GM12878 (cell line): ENCODE results near the gene CAPN10. TPM values are rescaled to one million over a fixed set of nuclear protein-coding genes. Genes with fewer than 3 reads are reported as not detected.

Source experiments
- CBX3 ChIP-seq: fragments of 200-600 bp; sonication (generic); IDR thresholded peaks from 2 replicates; pipeline ENCODE4 v1.6.1; 2016; ENCODE audit warnings: low read depth, borderline replicate concordance
- CHD2 ChIP-seq: IDR thresholded peaks from 2 replicates; pipeline ENCODE4 v1.6.1; 2011; ENCODE audit warnings: low read depth, low read length, improper control_type of control experiment, borderline replicate concordance
- EGR1 ChIP-seq, 2 experiments: IDR thresholded peaks; 1 replicate in 1 of 2; 2 replicates in 1 of 2; pipeline ENCODE4 v1.6.1; 2011 to 2012; ENCODE audit warnings: low read depth in 2 of 2, low read length in 2 of 2, borderline replicate concordance in 1 of 2, mild to moderate bottlenecking in 1 of 2, moderate library complexity in 1 of 2
- EP300 ChIP-seq, 2 experiments: fragments of 150-350 bp in 1 of 2; IDR thresholded peaks; 2 replicates each; pipeline ENCODE4 v1.6.1; 2011 to 2012; ENCODE audit warnings: low read depth in 2 of 2, low read length in 2 of 2, borderline replicate concordance in 1 of 2, improper control_type of control experiment in 1 of 2, inconsistent platforms in 1 of 2; ENCODE audit not compliant: control insufficient read depth in 1 of 2
- FOS ChIP-seq: IDR thresholded peaks from 3 replicates; pipeline ENCODE4 v1.6.1; 2011; ENCODE audit warnings: borderline replicate concordance; ENCODE audit not compliant: insufficient read length; ENCODE audit errors: extremely low read depth
- HDGF ChIP-seq: fragments of 450-650 bp; IDR thresholded peaks from 2 replicates; pipeline ENCODE4 v1.6.1; 2016; ENCODE audit warnings: antibody characterized with exemption
- IKZF1 ChIP-seq: fragments of 450-650 bp; conservative IDR thresholded peaks from 2 replicates; pipeline ENCODE4 v1.6.1; 2017; ENCODE audit warnings: antibody characterized with exemption, mild to moderate bottlenecking
- KLF5 ChIP-seq: fragments of 450-650 bp; IDR thresholded peaks from 2 replicates; pipeline ENCODE4 v1.6.1; 2014; ENCODE audit warnings: mild to moderate bottlenecking; ENCODE audit not compliant: partially characterized antibody
- MTA2 ChIP-seq: fragments of 450-650 bp; IDR thresholded peaks from 2 replicates; pipeline ENCODE4 v1.6.1; 2016; ENCODE audit warnings: low read depth, mild to moderate bottlenecking, moderate library complexity
- NFXL1 ChIP-seq: fragments of 450-650 bp; IDR thresholded peaks from 2 replicates; pipeline ENCODE4 v1.6.1; 2017; ENCODE audit warnings: antibody characterized with exemption, mild to moderate bottlenecking, borderline replicate concordance
- NR2C1 ChIP-seq: fragments of 450-650 bp; IDR thresholded peaks from 2 replicates; pipeline ENCODE4 v1.6.1; 2017; ENCODE audit warnings: antibody characterized with exemption, mild to moderate bottlenecking, moderate library complexity
- POLR2A ChIP-seq: IDR thresholded peaks from 2 replicates; pipeline ENCODE4 v1.6.1; 2011; ENCODE audit warnings: low read depth, mild to moderate bottlenecking, low read length
- POLR2AphosphoS2 ChIP-seq: IDR thresholded peaks from 2 replicates; pipeline ENCODE4 v1.6.1; 2011; ENCODE audit warnings: low read depth, mild to moderate bottlenecking, low read length, improper control_type of control experiment, moderate library complexity
- POLR2AphosphoS5 ChIP-seq: IDR thresholded peaks from 2 replicates; pipeline ENCODE4 v1.6.1; 2011; ENCODE audit warnings: mild to moderate bottlenecking, low read length, inconsistent platforms
- RELA ChIP-seq: fragments of 450-650 bp; IDR thresholded peaks from 2 replicates; pipeline ENCODE4 v1.8.0; 2014; ENCODE audit warnings: borderline replicate concordance; ENCODE audit not compliant: partially characterized antibody
- RUNX3 ChIP-seq: IDR thresholded peaks from 2 replicates; pipeline ENCODE4 v1.6.1; 2012; ENCODE audit warnings: low read length, inconsistent platforms
- TCF12 ChIP-seq: IDR thresholded peaks from 2 replicates; pipeline ENCODE4 v1.6.1; 2011; ENCODE audit warnings: low read depth, mild to moderate bottlenecking, low read length
- USF2 ChIP-seq: IDR thresholded peaks from 2 replicates; pipeline ENCODE4 v1.6.1; 2011; ENCODE audit warnings: low read depth, low read length, improper control_type of control experiment, borderline replicate concordance
- WRNIP1 ChIP-seq: IDR thresholded peaks from 2 replicates; pipeline ENCODE4 v1.6.1; 2011; ENCODE audit warnings: low read depth, low read length, improper control_type of control experiment, borderline replicate concordance
- polyA plus RNA-seq, 11 experiments: library from polyadenylated mRNA; depleted of rRNA in 4 of 11; unstranded in 6 of 11; stranded (reverse) in 5 of 11; fragments of >200 nt; fragmentation: Nextera tagmentation in 4 of 11; fragmentation: Illumina TruSeq in 1 of 11; extraction: Ambion mirVana in 4 of 11; extraction: Trizol in 1 of 11; gene quantifications; 1 replicate in 1 of 11; 2 replicates in 10 of 11; pipeline versions ENCODE4 v1.2.1 to v1.2.3, GENCODE V29; 2011 to 2016; ENCODE audit warnings: inconsistent platforms in 2 of 11, missing spikeins in 2 of 11, low read depth in 1 of 11
- total RNA-seq, 4 experiments: library from RNA; depleted of rRNA in 3 of 4; stranded (reverse); fragments of >200 nt in 3 of 4; fragmentation: Illumina TruSeq in 1 of 4; extraction: Trizol in 1 of 4; gene quantifications; 2 replicates each; pipeline versions ENCODE4 v1.2.1 to v1.2.3, GENCODE V29; 2013 to 2021
- TF ChIP-seq, protein P1 (sequence below): fragments of 450-650 bp; IDR thresholded peaks from 2 replicates; pipeline ENCODE4 v1.6.1; 2018; ENCODE audit warnings: mild to moderate bottlenecking, low read depth, moderate library complexity; ENCODE audit not compliant: partially characterized antibody
- TF ChIP-seq, protein P2 (sequence below): fragments of 450-650 bp; IDR thresholded peaks from 2 replicates; pipeline ENCODE4 v1.6.1; 2014; ENCODE audit warnings: mild to moderate bottlenecking
- TF ChIP-seq, protein P3 (sequence below): fragments of 450-650 bp; formaldehyde crosslinking; IDR thresholded peaks from 2 replicates; pipeline ENCODE4 v1.4.0; 2020; ENCODE audit warnings: mild to moderate bottlenecking, moderate library complexity

The CAPN10 gene
- total and polyA plus RNA-seq, 10 of the 15 experiments (the other 5 are each of a cell fraction or from before 2014, with no cell fraction given): 0.37 to 40.6 (median 17.5) TPM

GRCh38 chr2:240586198-240586918 lies at the start of gene CAPN10 (continued):
- TF ChIP-seq WRNIP1 (no peak), HDGF (peak; percentile 81; the same call in 1 of the 2 replicates), EGR1 (IDR thresholded peaks at IDR 0.05; ENCODE audit: borderline replicate concordance in 1 of 2, low read depth in 2 of 2, low read length in 2 of 2) (peak; percentile 33 to 71; a peak in 2 of 3 replicates), TCF12 (peak; percentile 63; the same call in 1 of the 2 replicates), POLR2AphosphoS5 (peak; percentile 97), MTA2 (no peak), NR2C1 (peak; percentile 93), CHD2 (peak; percentile 67), USF2 (peak; percentile 83), RUNX3 (peak; percentile 63), POLR2AphosphoS2 (no peak; the same call in 1 of the 2 replicates), FOS (no peak), NFXL1 (no peak), CBX3 (no peak), POLR2A (peak; percentile 95), KLF5 (peak; percentile 61), RELA (peak; percentile 64), EP300 (IDR thresholded peaks at IDR 0.05; ENCODE audit: borderline replicate concordance in 1 of 2, control insufficient read depth in 1 of 2, low read depth in 2 of 2, low read length in 2 of 2) (no peak), IKZF1 (peak; percentile 99)
- TF ChIP-seq, protein P1, sequence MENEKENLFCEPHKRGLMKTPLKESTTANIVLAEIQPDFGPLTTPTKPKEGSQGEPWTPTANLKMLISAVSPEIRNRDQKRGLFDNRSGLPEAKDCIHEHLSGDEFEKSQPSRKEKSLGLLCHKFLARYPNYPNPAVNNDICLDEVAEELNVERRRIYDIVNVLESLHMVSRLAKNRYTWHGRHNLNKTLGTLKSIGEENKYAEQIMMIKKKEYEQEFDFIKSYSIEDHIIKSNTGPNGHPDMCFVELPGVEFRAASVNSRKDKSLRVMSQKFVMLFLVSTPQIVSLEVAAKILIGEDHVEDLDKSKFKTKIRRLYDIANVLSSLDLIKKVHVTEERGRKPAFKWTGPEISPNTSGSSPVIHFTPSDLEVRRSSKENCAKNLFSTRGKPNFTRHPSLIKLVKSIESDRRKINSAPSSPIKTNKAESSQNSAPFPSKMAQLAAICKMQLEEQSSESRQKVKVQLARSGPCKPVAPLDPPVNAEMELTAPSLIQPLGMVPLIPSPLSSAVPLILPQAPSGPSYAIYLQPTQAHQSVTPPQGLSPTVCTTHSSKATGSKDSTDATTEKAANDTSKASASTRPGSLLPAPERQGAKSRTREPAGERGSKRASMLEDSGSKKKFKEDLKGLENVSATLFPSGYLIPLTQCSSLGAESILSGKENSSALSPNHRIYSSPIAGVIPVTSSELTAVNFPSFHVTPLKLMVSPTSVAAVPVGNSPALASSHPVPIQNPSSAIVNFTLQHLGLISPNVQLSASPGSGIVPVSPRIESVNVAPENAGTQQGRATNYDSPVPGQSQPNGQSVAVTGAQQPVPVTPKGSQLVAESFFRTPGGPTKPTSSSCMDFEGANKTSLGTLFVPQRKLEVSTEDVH: no peak
- TF ChIP-seq, protein P2, sequence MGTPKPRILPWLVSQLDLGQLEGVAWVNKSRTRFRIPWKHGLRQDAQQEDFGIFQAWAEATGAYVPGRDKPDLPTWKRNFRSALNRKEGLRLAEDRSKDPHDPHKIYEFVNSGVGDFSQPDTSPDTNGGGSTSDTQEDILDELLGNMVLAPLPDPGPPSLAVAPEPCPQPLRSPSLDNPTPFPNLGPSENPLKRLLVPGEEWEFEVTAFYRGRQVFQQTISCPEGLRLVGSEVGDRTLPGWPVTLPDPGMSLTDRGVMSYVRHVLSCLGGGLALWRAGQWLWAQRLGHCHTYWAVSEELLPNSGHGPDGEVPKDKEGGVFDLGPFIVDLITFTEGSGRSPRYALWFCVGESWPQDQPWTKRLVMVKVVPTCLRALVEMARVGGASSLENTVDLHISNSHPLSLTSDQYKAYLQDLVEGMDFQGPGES: no peak
- TF ChIP-seq, protein P3, sequence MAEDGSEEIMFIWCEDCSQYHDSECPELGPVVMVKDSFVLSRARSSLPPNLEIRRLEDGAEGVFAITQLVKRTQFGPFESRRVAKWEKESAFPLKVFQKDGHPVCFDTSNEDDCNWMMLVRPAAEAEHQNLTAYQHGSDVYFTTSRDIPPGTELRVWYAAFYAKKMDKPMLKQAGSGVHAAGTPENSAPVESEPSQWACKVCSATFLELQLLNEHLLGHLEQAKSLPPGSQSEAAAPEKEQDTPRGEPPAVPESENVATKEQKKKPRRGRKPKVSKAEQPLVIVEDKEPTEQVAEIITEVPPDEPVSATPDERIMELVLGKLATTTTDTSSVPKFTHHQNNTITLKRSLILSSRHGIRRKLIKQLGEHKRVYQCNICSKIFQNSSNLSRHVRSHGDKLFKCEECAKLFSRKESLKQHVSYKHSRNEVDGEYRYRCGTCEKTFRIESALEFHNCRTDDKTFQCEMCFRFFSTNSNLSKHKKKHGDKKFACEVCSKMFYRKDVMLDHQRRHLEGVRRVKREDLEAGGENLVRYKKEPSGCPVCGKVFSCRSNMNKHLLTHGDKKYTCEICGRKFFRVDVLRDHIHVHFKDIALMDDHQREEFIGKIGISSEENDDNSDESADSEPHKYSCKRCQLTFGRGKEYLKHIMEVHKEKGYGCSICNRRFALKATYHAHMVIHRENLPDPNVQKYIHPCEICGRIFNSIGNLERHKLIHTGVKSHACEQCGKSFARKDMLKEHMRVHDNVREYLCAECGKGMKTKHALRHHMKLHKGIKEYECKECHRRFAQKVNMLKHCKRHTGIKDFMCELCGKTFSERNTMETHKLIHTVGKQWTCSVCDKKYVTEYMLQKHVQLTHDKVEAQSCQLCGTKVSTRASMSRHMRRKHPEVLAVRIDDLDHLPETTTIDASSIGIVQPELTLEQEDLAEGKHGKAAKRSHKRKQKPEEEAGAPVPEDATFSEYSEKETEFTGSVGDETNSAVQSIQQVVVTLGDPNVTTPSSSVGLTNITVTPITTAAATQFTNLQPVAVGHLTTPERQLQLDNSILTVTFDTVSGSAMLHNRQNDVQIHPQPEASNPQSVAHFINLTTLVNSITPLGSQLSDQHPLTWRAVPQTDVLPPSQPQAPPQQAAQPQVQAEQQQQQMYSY (CRISPR knock-in tag): peak; percentile 85
